ENCODE measurements around the gene BABAM2. TPM values are rescaled to one million over a fixed set of nuclear protein-coding genes. Genes with fewer than 3 reads are reported as not detected.
A peak's percentile ranks its signal among the peaks of the same experiment; 100 is the strongest.

The BABAM2 gene
- total and polyA plus RNA-seq, 4 donors = 28.1 to 40.4 (median 37.0) TPM

GRCh38 chr2:28128281-28128950 is 237.9 kb downstream of the BABAM2 start:
- Histone ChIP-seq H3K27me3 (ENCODE audit: control insufficient read depth, insufficient read depth, low read length) (no peaks in the 10 kb centered on the region), H3K36me3 (ENCODE audit: control insufficient read depth, insufficient read depth, low read length) (no peaks in the 10 kb centered on the region), H3K4me1 (ENCODE audit: control insufficient read depth, insufficient read depth, low read length) (no peaks in the 10 kb centered on the region), H3K9me3 (ENCODE audit: control insufficient read depth, insufficient read depth, low read length) (peaks cover 1% of the 10 kb centered on the region), H3K27ac (ENCODE audit: low read depth, low read length) (no peak overlapping the region), H3K4me3 (ENCODE audit: low read depth, low read length) (no peak overlapping the region)
- no peak for DNase-seq (ENCODE audit: low read depth in 4 of 6, low spot score in 6 of 6)
- WGBS (ENCODE audit: insufficient coverage) = no CpG with 5 or more reads among the region's 2 CpGs

- H3K4me3 ChIP-seq (ENCODE audit: low read depth, low read length) = no peak overlapping the region
- peaks cover 1% of the 10 kb centered on the region for H3K9me3 ChIP-seq (ENCODE audit: control insufficient read depth, insufficient read depth, low read length)
- H3K27ac ChIP-seq (ENCODE audit: low read depth, low read length) = no peak overlapping the region
- no peak for DNase-seq (ENCODE audit: low read depth in 4 of 6, low spot score in 6 of 6)
- no peaks in the 10 kb centered on the region for H3K36me3 ChIP-seq (ENCODE audit: control insufficient read depth, insufficient read depth, low read length)
- no CpG with 5 or more reads among the region's 4 CpGs for WGBS (ENCODE audit: insufficient coverage)
- no peaks in the 10 kb centered on the region for H3K4me1 ChIP-seq (ENCODE audit: control insufficient read depth, insufficient read depth, low read length)
- no peaks in the 10 kb centered on the region for H3K27me3 ChIP-seq (ENCODE audit: control insufficient read depth, insufficient read depth, low read length)
These were observed 239.6 kb downstream of the BABAM2 start for GRCh38 chr2:28129955-28130695.

GRCh38 chr2:28133778-28134177 is 243.2 kb downstream of the BABAM2 start:
- WGBS (ENCODE audit: insufficient coverage) = 75% methylated on average over 5 of the region's 9 CpGs
- Histone ChIP-seq H3K9me3 (ENCODE audit: control insufficient read depth, insufficient read depth, low read length) (no peaks in the 10 kb centered on the region), H3K4me1 (ENCODE audit: control insufficient read depth, insufficient read depth, low read length) (peaks cover 7% of the 10 kb centered on the region), H3K4me3 (ENCODE audit: low read depth, low read length) (no peak overlapping the region), H3K27ac (ENCODE audit: low read depth, low read length) (no peak overlapping the region), H3K27me3 (ENCODE audit: control insufficient read depth, insufficient read depth, low read length) (no peaks in the 10 kb centered on the region), H3K36me3 (ENCODE audit: control insufficient read depth, insufficient read depth, low read length) (no peaks in the 10 kb centered on the region)
- DNase-seq (ENCODE audit: low read depth in 4 of 6, low spot score in 6 of 6) = no peak

GRCh38 chr2:28134262-28134812 is 243.8 kb downstream of the BABAM2 start:
- Histone ChIP-seq H3K27ac (ENCODE audit: low read depth, low read length) (no peak overlapping the region), H3K4me3 (ENCODE audit: low read depth, low read length) (no peak overlapping the region), H3K9me3 (ENCODE audit: control insufficient read depth, insufficient read depth, low read length) (no peaks in the 10 kb centered on the region), H3K4me1 (ENCODE audit: control insufficient read depth, insufficient read depth, low read length) (peaks cover 7% of the 10 kb centered on the region), H3K27me3 (ENCODE audit: control insufficient read depth, insufficient read depth, low read length) (no peaks in the 10 kb centered on the region), H3K36me3 (ENCODE audit: control insufficient read depth, insufficient read depth, low read length) (no peaks in the 10 kb centered on the region)
- DNase-seq (ENCODE audit: low read depth in 4 of 6, low spot score in 6 of 6) = no peak
- WGBS (ENCODE audit: insufficient coverage) = 20% methylated on average over 1 of the region's 4 CpGs

DNA sequence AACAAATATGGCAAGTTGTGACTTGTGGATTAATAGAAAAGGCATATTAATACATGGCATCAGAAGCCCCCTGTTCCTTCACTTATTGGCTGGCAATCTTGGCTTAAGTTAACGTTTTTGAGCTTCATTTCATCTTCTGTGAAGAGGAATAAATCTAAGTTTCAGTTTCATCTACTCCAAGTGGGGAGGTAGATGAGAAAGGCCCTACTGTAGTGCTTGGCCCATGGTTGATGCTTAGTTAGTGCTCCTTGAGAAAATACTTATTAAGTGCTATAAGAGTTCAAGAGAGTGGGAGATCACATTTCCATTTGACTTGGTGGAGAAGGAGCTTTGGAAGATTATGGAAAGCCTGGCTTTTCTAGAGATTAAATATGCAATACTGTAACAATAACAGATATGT is 244.3 kb downstream of the BABAM2 start:
- H3K27me3 ChIP-seq (ENCODE audit: control insufficient read depth, insufficient read depth, low read length) = no peaks in the 10 kb centered on the region
- no peaks in the 10 kb centered on the region for H3K36me3 ChIP-seq (ENCODE audit: control insufficient read depth, insufficient read depth, low read length)
- H3K4me1 ChIP-seq (ENCODE audit: control insufficient read depth, insufficient read depth, low read length) = peaks cover 7% of the 10 kb centered on the region
- DNase-seq (ENCODE audit: low read depth in 4 of 6, low spot score in 6 of 6) = no peak
- WGBS (ENCODE audit: insufficient coverage) = no CpG with 5 or more reads among the region's 1 CpG
- H3K27ac ChIP-seq (ENCODE audit: low read depth, low read length) = no peak overlapping the region
- H3K9me3 ChIP-seq (ENCODE audit: control insufficient read depth, insufficient read depth, low read length) = no peaks in the 10 kb centered on the region
- H3K4me3 ChIP-seq (ENCODE audit: low read depth, low read length) = no peak overlapping the region

DNA sequence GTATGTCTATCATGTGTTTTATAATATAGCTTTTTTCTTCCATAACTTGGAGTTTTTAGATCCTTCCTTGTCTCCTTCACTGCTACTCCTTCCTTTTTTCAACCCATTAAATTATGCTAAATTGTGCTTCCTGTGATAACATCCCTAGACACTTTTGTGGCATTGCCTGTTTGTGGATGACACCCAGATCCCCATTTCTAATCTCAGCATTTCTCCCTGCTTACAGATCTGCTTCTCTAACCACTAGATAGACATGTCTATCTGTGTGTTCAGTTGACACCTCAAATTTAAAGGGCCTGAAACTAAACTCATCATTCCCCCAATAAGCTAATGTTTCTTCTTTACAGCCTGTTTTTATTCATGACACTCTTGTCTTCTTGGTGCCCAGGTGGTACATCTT is 244.8 kb downstream of the BABAM2 start:
- Histone ChIP-seq H3K4me3 (ENCODE audit: low read depth, low read length) (no peak overlapping the region), H3K9me3 (ENCODE audit: control insufficient read depth, insufficient read depth, low read length) (no peaks in the 10 kb centered on the region), H3K4me1 (ENCODE audit: control insufficient read depth, insufficient read depth, low read length) (peaks cover 7% of the 10 kb centered on the region), H3K27ac (ENCODE audit: low read depth, low read length) (no peak overlapping the region), H3K36me3 (ENCODE audit: control insufficient read depth, insufficient read depth, low read length) (no peaks in the 10 kb centered on the region), H3K27me3 (ENCODE audit: control insufficient read depth, insufficient read depth, low read length) (no peaks in the 10 kb centered on the region)
- DNase-seq (ENCODE audit: low read depth in 4 of 6, low spot score in 6 of 6) = no peak

- H3K4me1 ChIP-seq (ENCODE audit: control insufficient read depth, insufficient read depth, low read length) = peaks cover 7% of the 10 kb centered on the region
- H3K27ac ChIP-seq (ENCODE audit: low read depth, low read length) = no peak overlapping the region
- H3K36me3 ChIP-seq (ENCODE audit: control insufficient read depth, insufficient read depth, low read length) = no peaks in the 10 kb centered on the region
- no peak overlapping the region for H3K4me3 ChIP-seq (ENCODE audit: low read depth, low read length)
- H3K27me3 ChIP-seq (ENCODE audit: control insufficient read depth, insufficient read depth, low read length) = no peaks in the 10 kb centered on the region
- WGBS (ENCODE audit: insufficient coverage) = 71% methylated on average over 4 of the region's 4 CpGs
- peak in 1 of 6 donors; percentile 23 for DNase-seq (ENCODE audit: low read depth in 4 of 6, low spot score in 6 of 6)
- no peaks in the 10 kb centered on the region for H3K9me3 ChIP-seq (ENCODE audit: control insufficient read depth, insufficient read depth, low read length)
These were observed 245.3 kb downstream of the BABAM2 start for GRCh38 chr2:28135799-28136198.

DNA sequence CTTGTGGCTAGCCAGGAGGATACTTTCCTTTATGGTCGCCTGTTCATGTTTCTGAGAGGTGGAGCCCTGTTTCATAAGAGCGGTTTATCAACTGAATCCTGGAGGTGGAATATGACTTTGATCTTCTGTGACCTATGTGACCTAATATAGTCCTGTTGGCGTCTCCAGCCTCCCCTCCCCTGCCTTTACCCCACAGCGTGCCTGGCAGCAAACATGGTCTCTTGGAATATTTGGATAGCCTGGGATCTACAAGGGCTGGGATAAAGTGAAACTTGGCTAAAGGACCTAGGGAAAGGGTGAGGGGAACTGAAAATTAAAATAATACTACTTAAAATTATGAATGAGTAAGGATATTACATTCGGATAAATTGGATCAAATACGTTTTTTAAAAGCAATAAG is 246.0 kb downstream of the BABAM2 start:
- H3K9me3 ChIP-seq (ENCODE audit: control insufficient read depth, insufficient read depth, low read length) = no peaks in the 10 kb centered on the region
- H3K27ac ChIP-seq (ENCODE audit: low read depth, low read length) = no peak overlapping the region
- WGBS (ENCODE audit: insufficient coverage) = 94% methylated on average over 2 of the region's 6 CpGs

GRCh38 chr2:28137221-28137620 is 246.7 kb downstream of the BABAM2 start:
- Histone ChIP-seq H3K4me3 (ENCODE audit: low read depth, low read length) (no peak overlapping the region), H3K4me1 (ENCODE audit: control insufficient read depth, insufficient read depth, low read length) (peaks cover 7% of the 10 kb centered on the region), H3K27me3 (ENCODE audit: control insufficient read depth, insufficient read depth, low read length) (no peaks in the 10 kb centered on the region), H3K9me3 (ENCODE audit: control insufficient read depth, insufficient read depth, low read length) (no peaks in the 10 kb centered on the region), H3K36me3 (ENCODE audit: control insufficient read depth, insufficient read depth, low read length) (no peaks in the 10 kb centered on the region), H3K27ac (ENCODE audit: low read depth, low read length) (peak overlapping the region; percentile 42)
- peak in 4 of 6 donors; percentile 26 to 74 (median 36) for DNase-seq (ENCODE audit: low read depth in 4 of 6, low spot score in 6 of 6)
- no CpG with 5 or more reads among the region's 2 CpGs for WGBS (ENCODE audit: insufficient coverage)

More for the DNA sequence above, 246.0 kb downstream of the BABAM2 start:
- Histone ChIP-seq H3K36me3 (ENCODE audit: control insufficient read depth, insufficient read depth, low read length) (no peaks in the 10 kb centered on the region), H3K4me3 (ENCODE audit: low read depth, low read length) (no peak overlapping the region), H3K4me1 (ENCODE audit: control insufficient read depth, insufficient read depth, low read length) (peaks cover 7% of the 10 kb centered on the region), H3K27me3 (ENCODE audit: control insufficient read depth, insufficient read depth, low read length) (no peaks in the 10 kb centered on the region)
- no peak for DNase-seq (ENCODE audit: low read depth in 4 of 6, low spot score in 6 of 6)

DNA sequence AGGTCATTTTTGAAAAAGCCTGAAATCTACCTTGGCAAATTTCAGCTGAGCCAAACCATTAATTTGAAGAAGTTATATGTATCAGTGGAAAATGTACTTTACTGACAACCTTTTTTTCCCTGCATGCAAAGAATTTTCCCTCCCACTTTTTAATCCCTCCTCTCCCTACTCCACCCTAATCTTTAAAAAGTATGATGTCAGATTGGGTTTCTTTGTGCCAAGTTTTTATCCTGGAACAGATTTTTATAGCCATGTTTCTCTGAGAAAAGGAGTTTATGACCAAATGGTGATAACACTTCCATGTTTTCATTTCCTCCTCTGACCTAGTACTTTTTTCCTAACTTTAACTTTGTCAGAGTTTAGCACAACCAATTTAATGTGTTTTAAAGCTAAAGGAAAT is 251.9 kb downstream of the BABAM2 start:
- Histone ChIP-seq H3K9me3 (ENCODE audit: control insufficient read depth, insufficient read depth, low read length) (no peaks in the 10 kb centered on the region), H3K27ac (ENCODE audit: low read depth, low read length) (no peak overlapping the region), H3K36me3 (ENCODE audit: control insufficient read depth, insufficient read depth, low read length) (no peaks in the 10 kb centered on the region), H3K27me3 (ENCODE audit: control insufficient read depth, insufficient read depth, low read length) (no peaks in the 10 kb centered on the region), H3K4me1 (ENCODE audit: control insufficient read depth, insufficient read depth, low read length) (no peaks in the 10 kb centered on the region), H3K4me3 (ENCODE audit: low read depth, low read length) (no peak overlapping the region)
- no peak for DNase-seq (ENCODE audit: low read depth in 4 of 6, low spot score in 6 of 6)
